GM23248 (cell line): ENCODE data around the gene ADARB1. TPM values are rescaled to one million over a fixed set of nuclear protein-coding genes. Genes with fewer than 3 reads are reported as not detected.
A peak's percentile ranks its signal among the peaks of the same experiment; 100 is the strongest.

Source experiments
- DNase-seq: peaks from one replicate; pipeline ENCODE4 v3.0.0-alpha.2; 2015
- H2AFZ ChIP-seq: fragments of 200-600 bp; sonication (generic); 2 replicates; pipeline ENCODE4 v1.6.1; 2016; ENCODE audit warnings: antibody characterized with exemption
- H3F3A ChIP-seq: fragments of 200-600 bp; sonication (generic); 2 replicates; pipeline ENCODE4 v1.6.1; 2016; ENCODE audit warnings: mild to moderate bottlenecking, antibody characterized with exemption, mixed run types; ENCODE audit not compliant: insufficient read depth
- H3K27ac ChIP-seq: fragments of 200-600 bp; sonication (generic); 2 replicates; pipeline ENCODE4 v1.5.1; 2016; ENCODE audit warnings: mild to moderate bottlenecking
- H3K27me3 ChIP-seq: fragments of 200-600 bp; sonication (generic); replicated peaks from 2 replicates; pipeline ENCODE4 v1.6.1; 2016; ENCODE audit warnings: mild to moderate bottlenecking; ENCODE audit not compliant: insufficient read depth
- H3K36me3 ChIP-seq: fragments of 200-600 bp; sonication (generic); 2 replicates; pipeline ENCODE4 v1.6.1; 2016; ENCODE audit warnings: low read depth, mild to moderate bottlenecking
- H3K4me1 ChIP-seq: fragments of 200-600 bp; sonication (generic); 2 replicates; pipeline ENCODE4 v1.6.1; 2016; ENCODE audit warnings: mild to moderate bottlenecking; ENCODE audit not compliant: insufficient read depth
- H3K4me2 ChIP-seq: fragments of 200-600 bp; sonication (generic); one replicate; pipeline ENCODE4 v1.6.1; 2016; ENCODE audit warnings: mild to moderate bottlenecking; ENCODE audit not compliant: unreplicated experiment
- H3K4me3 ChIP-seq: fragments of 200-600 bp; sonication (generic); 2 replicates; pipeline ENCODE4 v1.5.1; 2016; ENCODE audit warnings: mild to moderate bottlenecking
- H3K79me2 ChIP-seq: fragments of 200-600 bp; sonication (generic); 2 replicates; pipeline ENCODE4 v1.6.1; 2016; ENCODE audit warnings: mild to moderate bottlenecking; ENCODE audit not compliant: insufficient read depth
- H3K9ac ChIP-seq: fragments of 200-600 bp; sonication (generic); 2 replicates; pipeline ENCODE4 v1.6.1; 2016; ENCODE audit warnings: mild to moderate bottlenecking
- H3K9me2 ChIP-seq: fragments of 200-600 bp; sonication (generic); 2 replicates; pipeline ENCODE4 v1.6.1; 2016; ENCODE audit warnings: mixed run types, mild to moderate bottlenecking, moderate library complexity; ENCODE audit not compliant: insufficient read depth
- H3K9me3 ChIP-seq: fragments of 200-600 bp; sonication (generic); one replicate; pipeline ENCODE4 v1.6.1; 2017; ENCODE audit warnings: low read depth
- H4K20me1 ChIP-seq: fragments of 200-600 bp; sonication (generic); 2 replicates; pipeline ENCODE4 v1.6.0; 2016; ENCODE audit not compliant: insufficient read depth
- EZH2 ChIP-seq: fragments of 200-600 bp; sonication (generic); IDR thresholded peaks from 2 replicates; pipeline ENCODE4 v1.6.1; 2018; ENCODE audit warnings: antibody characterized with exemption, mild to moderate bottlenecking; ENCODE audit not compliant: insufficient read depth, poor library complexity, severe bottlenecking
- EZH2phosphoT487 ChIP-seq: fragments of 200-600 bp; sonication (generic); IDR thresholded peaks from 2 replicates; pipeline ENCODE4 v1.6.1; 2018; ENCODE audit warnings: antibody characterized with exemption, moderate library complexity, mild to moderate bottlenecking, low read depth; ENCODE audit not compliant: insufficient read depth
- WGBS, 2 experiments: methylation state at CpG; one replicate each; pipeline ENCODE4 v1.1.6; 2015 to 2017; ENCODE audit warnings: low lambda C conversion rate in 2 of 2, low coverage in 1 of 2; ENCODE audit errors: missing lambda C conversion rate in 2 of 2; 5-methylcytosine and 5-hydroxymethylcytosine counted together
- in situ Hi-C: fragments of 300-500 bp; cut with MboI; formaldehyde crosslinking; loops from 2 replicates; pipeline ENCODE4 v1.15.0; 2020
- polyA plus RNA-seq: library from polyadenylated mRNA; unstranded; fragments of >200 nt; fragmentation: Nextera tagmentation; extraction: Ambion mirVana; gene quantifications from 2 replicates; pipeline ENCODE4 v1.2.1, GENCODE V29; 2016
- total RNA-seq: library from RNA; depleted of rRNA; stranded (reverse); fragments of >200 nt; shearing (Covaris generic); gene quantifications from 2 replicates; pipeline ENCODE4 v1.2.3, GENCODE V29; 2014

Gene ADARB1
- total and polyA plus RNA-seq, 2 experiments from 2014 or later: 16.3 to 17.4 TPM

- in situ Hi-C loops: no loop called here
- Histone ChIP-seq H3K4me1 (peaks cover 38% of the 10 kb centered on the region), H3K79me2 (peaks cover 86% of the 10 kb centered on the region), H3K36me3 (no peaks in the 10 kb centered on the region), H3K4me3 (0 out of 2 replicates have a peak overlapping the region, but pooled peaks have one; percentile 35), H3K9me3 (no peaks in the 10 kb centered on the region), H3K9ac (no peak overlapping the region; the same call in 1 of the 2 replicates), H3F3A (peaks cover 52% of the 10 kb centered on the region), H2AFZ (no peak overlapping the region), H3K9me2 (no peaks in the 10 kb centered on the region), H3K4me2 (peak overlapping the region; percentile 63), H3K27ac (peak overlapping the region; percentile 77), H4K20me1 (no peaks in the 10 kb centered on the region), H3K27me3 (no peaks in the 10 kb centered on the region)
- no peak for TF ChIP-seq EZH2phosphoT487
- 24 to 49% methylated on average over 2 of the region's 2 CpGs for WGBS, 2 experiments
- DNase-seq: peak; percentile 95
Observed at GRCh38 chr21:45078877-45079281, 4.5 kb downstream of the ADARB1 start.

- in situ Hi-C loops: no loop called here
- H3K4me3 ChIP-seq: no peak overlapping the region
- peak overlapping the region; percentile 26 for H3K4me2 ChIP-seq
- H3K36me3 ChIP-seq: no peaks in the 10 kb centered on the region
- no peaks in the 10 kb centered on the region for H4K20me1 ChIP-seq
- no peaks in the 10 kb centered on the region for H3K27me3 ChIP-seq
- peaks cover 38% of the 10 kb centered on the region for H3K4me1 ChIP-seq
- peaks cover 91% of the 10 kb centered on the region for H3K79me2 ChIP-seq
- H3K9me2 ChIP-seq: no peaks in the 10 kb centered on the region
- peak overlapping the region; percentile 77 for H3K27ac ChIP-seq
- no peaks in the 10 kb centered on the region for H3K9me3 ChIP-seq
- 74 to 77% methylated on average over 2 of the region's 2 CpGs for WGBS, 2 experiments
- DNase-seq: peak; percentile 24
- peak overlapping the region; percentile 36; the same call in 1 of the 2 replicates for H3K9ac ChIP-seq
- H3F3A ChIP-seq: peaks cover 52% of the 10 kb centered on the region
- no peak for TF ChIP-seq EZH2phosphoT487
- TF ChIP-seq EZH2: no peak
- H2AFZ ChIP-seq: no peak overlapping the region
Observed at GRCh38 chr21:45079351-45079750, 5.0 kb downstream of the ADARB1 start.

DNA sequence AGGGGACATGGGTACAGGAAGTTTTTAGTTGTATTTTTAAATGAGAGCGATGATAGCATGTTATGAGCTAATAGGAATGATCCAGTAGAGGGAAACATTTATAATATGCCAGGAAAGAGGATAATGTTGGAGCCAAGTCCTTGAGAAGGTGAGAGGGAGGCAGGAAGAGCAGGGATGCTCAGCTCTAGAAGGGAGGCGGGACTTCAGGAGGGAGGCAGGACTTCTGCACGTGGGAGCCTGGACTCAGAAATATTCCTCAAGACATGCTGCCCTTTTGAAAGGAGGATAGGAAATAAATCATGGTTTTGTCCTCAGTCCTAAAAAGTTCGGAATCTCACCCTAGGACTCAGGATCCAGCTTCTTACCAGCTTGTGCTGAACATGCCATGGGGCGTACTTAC lies 5.9 kb downstream of the ADARB1 start:
- Histone ChIP-seq H3K79me2 (peaks cover 95% of the 10 kb centered on the region), H3K9ac (no peak overlapping the region), H4K20me1 (no peaks in the 10 kb centered on the region), H3F3A (peaks cover 52% of the 10 kb centered on the region), H3K4me2 (no peak overlapping the region), H3K4me3 (no peak overlapping the region), H3K4me1 (peaks cover 38% of the 10 kb centered on the region), H2AFZ (no peak overlapping the region), H3K27me3 (no peaks in the 10 kb centered on the region), H3K9me3 (no peaks in the 10 kb centered on the region), H3K27ac (0 out of 2 replicates have a peak overlapping the region, but pooled peaks have one; percentile 77), H3K9me2 (no peaks in the 10 kb centered on the region), H3K36me3 (no peaks in the 10 kb centered on the region)
- no peak for TF ChIP-seq EZH2
- no peak for TF ChIP-seq EZH2phosphoT487
- WGBS, 2 experiments: 86 to 87% methylated on average over 5 of the region's 5 CpGs
- in situ Hi-C loops: no loop called here
- peak; percentile 17 for DNase-seq

- no peak overlapping the region for H2AFZ ChIP-seq
- DNase-seq: peak; percentile 79
- in situ Hi-C loops: no loop called here
- peaks cover 37% of the 10 kb centered on the region for H3K4me1 ChIP-seq
- H3K4me3 ChIP-seq: no peak overlapping the region
- H3K9ac ChIP-seq: 0 out of 2 replicates have a peak overlapping the region, but pooled peaks have one; percentile 1
- no peak for TF ChIP-seq EZH2
- no peak for TF ChIP-seq EZH2phosphoT487
- H3K27ac ChIP-seq: peak overlapping the region; percentile 26; the same call in 1 of the 2 replicates
- H3K9me3 ChIP-seq: no peaks in the 10 kb centered on the region
- peaks cover 95% of the 10 kb centered on the region for H3K79me2 ChIP-seq
- H4K20me1 ChIP-seq: no peaks in the 10 kb centered on the region
- H3K36me3 ChIP-seq: no peaks in the 10 kb centered on the region
- H3K4me2 ChIP-seq: peak overlapping the region; percentile 50
- peaks cover 48% of the 10 kb centered on the region for H3F3A ChIP-seq
- H3K27me3 ChIP-seq: no peaks in the 10 kb centered on the region
- no peaks in the 10 kb centered on the region for H3K9me2 ChIP-seq
- WGBS, 2 experiments: 32 to 33% methylated on average over 8 of the region's 8 CpGs
Observed at GRCh38 chr21:45080639-45081414, 6.4 kb downstream of the ADARB1 start.
